SK-N-SH treated with all-trans-retinoic acid at 6 μM for 48 hours (cell line): ENCODE measurements around the gene CHSY3.

Source experiments
- ARNTL ChIP-seq: fragments of 450-650 bp; formaldehyde crosslinking; IDR thresholded peaks from 2 replicates; pipeline ENCODE4 v1.5.0; 2020; ENCODE audit warnings: low read depth, mild to moderate bottlenecking, moderate library complexity, borderline replicate concordance
- ESRRG ChIP-seq: fragments of 250-450 bp; sonication (Bioruptor Pico); IDR thresholded peaks from 2 replicates; pipeline ENCODE4 v1.6.1; 2021; ENCODE audit warnings: mild to moderate bottlenecking
- RARB ChIP-seq: fragments of 250-450 bp; sonication (Bioruptor Pico); IDR thresholded peaks from 2 replicates; pipeline ENCODE4 v1.8.0; 2021; ENCODE audit warnings: mild to moderate bottlenecking, moderate library complexity
- TOX ChIP-seq: fragments of 250-450 bp; sonication (Bioruptor Pico); IDR thresholded peaks from 2 replicates; pipeline ENCODE4 v1.8.0; 2021; ENCODE audit warnings: mild to moderate bottlenecking, moderate library complexity, borderline replicate concordance
- ZC3H10 ChIP-seq: fragments of 250-450 bp; sonication (Bioruptor Pico); IDR thresholded peaks from 2 replicates; pipeline ENCODE4 v1.5.1; 2021; ENCODE audit warnings: mild to moderate bottlenecking, moderate library complexity
- ZFP3 ChIP-seq: fragments of 250-450 bp; sonication (Bioruptor Pico); IDR thresholded peaks from 2 replicates; pipeline ENCODE4 v1.5.0; 2020; ENCODE audit warnings: mild to moderate bottlenecking, moderate library complexity
- ZNF565 ChIP-seq: fragments of 450-650 bp; formaldehyde crosslinking; conservative IDR thresholded peaks from 2 replicates; pipeline ENCODE4 v1.5.0; 2020; ENCODE audit warnings: low read depth, mild to moderate bottlenecking, moderate library complexity
- ZNF70 ChIP-seq: fragments of 450-650 bp; formaldehyde crosslinking; IDR thresholded peaks from 2 replicates; pipeline ENCODE4 v1.5.0; 2020; ENCODE audit warnings: mild to moderate bottlenecking, moderate library complexity
- TF ChIP-seq, protein P1 (sequence below): fragments of 250-450 bp; sonication (Bioruptor Pico); IDR thresholded peaks from 2 replicates; pipeline ENCODE4 v1.8.0; 2021; ENCODE audit warnings: low read depth, mild to moderate bottlenecking, moderate library complexity, borderline replicate concordance

DNA sequence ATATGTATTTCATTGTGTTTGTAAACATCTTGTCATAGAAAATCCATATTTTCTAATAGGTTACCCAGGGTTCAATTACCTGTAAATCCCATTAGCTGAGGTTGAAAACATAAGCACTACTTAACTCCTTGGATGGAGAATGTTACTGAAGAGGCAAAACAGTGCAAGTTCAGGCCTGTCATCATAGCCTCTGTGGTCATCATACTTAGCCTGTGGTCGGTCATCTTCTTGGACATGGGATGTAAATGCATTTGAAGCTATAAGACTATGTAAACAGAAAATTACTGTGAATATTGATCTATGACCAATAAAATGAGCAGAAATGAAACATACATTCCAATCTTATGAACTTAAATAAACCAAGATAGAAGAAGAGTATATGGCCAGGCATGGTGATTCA is 164.7 kb downstream of the CHSY3 start:
- TF ChIP-seq ZNF70 = no peak
- TF ChIP-seq RARB (CRISPR knock-in tag) = no peak
- TF ChIP-seq ZFP3 (CRISPR knock-in tag) = no peak
- TF ChIP-seq TOX (CRISPR knock-in tag) = no peak
- TF ChIP-seq ARNTL (CRISPR knock-in tag) = no peak
- no peak for TF ChIP-seq ZC3H10 (CRISPR knock-in tag)
- TF ChIP-seq ZNF565 = no peak
- TF ChIP-seq, protein P1, sequence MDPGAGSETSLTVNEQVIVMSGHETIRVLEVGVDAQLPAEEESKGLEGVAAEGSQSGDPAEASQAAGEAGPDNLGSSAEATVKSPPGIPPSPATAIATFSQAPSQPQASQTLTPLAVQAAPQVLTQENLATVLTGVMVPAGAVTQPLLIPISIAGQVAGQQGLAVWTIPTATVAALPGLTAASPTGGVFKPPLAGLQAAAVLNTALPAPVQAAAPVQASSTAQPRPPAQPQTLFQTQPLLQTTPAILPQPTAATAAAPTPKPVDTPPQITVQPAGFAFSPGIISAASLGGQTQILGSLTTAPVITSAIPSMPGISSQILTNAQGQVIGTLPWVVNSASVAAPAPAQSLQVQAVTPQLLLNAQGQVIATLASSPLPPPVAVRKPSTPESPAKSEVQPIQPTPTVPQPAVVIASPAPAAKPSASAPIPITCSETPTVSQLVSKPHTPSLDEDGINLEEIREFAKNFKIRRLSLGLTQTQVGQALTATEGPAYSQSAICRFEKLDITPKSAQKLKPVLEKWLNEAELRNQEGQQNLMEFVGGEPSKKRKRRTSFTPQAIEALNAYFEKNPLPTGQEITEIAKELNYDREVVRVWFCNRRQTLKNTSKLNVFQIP (CRISPR knock-in tag) = no peak
- TF ChIP-seq ESRRG (CRISPR knock-in tag) = no peak
